Activated T-helper 2 cell treated with anti-CD3 and anti-CD28 coated beads, Interferon-gamma antibody, Interleukin-2, Interleukin-4, amounts not matched to agents 10 μg/mL and 5 μg/mL and 100 μg/mL, durations not matched to agents 14 hours and 24 hours and 36 hours (primary cell): Measurements from ENCODE around the gene LRRC53. TPM values are rescaled to one million over a fixed set of nuclear protein-coding genes. Genes with fewer than 3 reads are reported as not detected.

Source experiments
- DNase-seq: peaks from one replicate; pipeline ENCODE4 v3.0.0; 2021; ENCODE audit warnings: low spot score
- H3K27ac Mint-ChIP-seq: one replicate; pipeline ENCODE4 v1.8.0; 2021; ENCODE audit warnings: mixed read lengths
- H3K27me3 Mint-ChIP-seq: one replicate; pipeline ENCODE4 v1.8.0; 2021; ENCODE audit warnings: low read depth, mixed read lengths
- H3K36me3 Mint-ChIP-seq: one replicate; pipeline ENCODE4 v1.8.0; 2021; ENCODE audit warnings: low read depth, mixed read lengths
- H3K4me1 Mint-ChIP-seq: one replicate; pipeline ENCODE4 v1.8.0; 2021; ENCODE audit warnings: low read depth, mixed read lengths
- H3K4me3 Mint-ChIP-seq: one replicate; pipeline ENCODE4 v1.8.0; 2021; ENCODE audit warnings: low read depth, mild to moderate bottlenecking, moderate library complexity, mixed read lengths
- H3K9me3 Mint-ChIP-seq: one replicate; pipeline ENCODE4 v1.8.0; 2021; ENCODE audit warnings: mixed read lengths
- intact Hi-C: fragments of 100-400 bp; cut with micrococcal nuclease; formaldehyde crosslinking; loops from one replicate; pipeline ENCODE4 v1.15.1; 2023
- total RNA-seq: library from RNA; stranded (reverse); gene quantifications from 2 replicates; pipeline ENCODE4 v1.2.3, GENCODE V29; 2022

The LRRC53 gene
- total RNA-seq, 1 donor from 2014 or later, result not detected

DNA sequence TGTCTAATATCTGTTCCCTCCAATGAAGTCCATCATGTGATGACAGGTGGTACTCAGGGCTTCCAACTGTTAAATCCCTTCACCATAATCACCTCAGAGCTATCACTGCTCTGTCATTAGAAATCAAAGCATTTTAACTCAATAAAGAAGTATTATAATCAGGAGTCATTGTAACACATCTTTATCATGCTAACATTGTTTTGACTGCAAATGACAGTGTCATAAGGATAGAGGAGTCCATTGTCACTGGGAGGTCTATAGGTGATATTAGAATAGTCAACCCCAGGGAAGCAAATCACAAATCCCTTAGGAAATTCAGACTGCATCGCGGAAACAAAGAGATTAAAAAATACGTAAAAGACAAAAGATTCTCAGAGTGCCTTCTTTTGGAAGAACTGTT, 30.8 kb downstream of the LRRC53 start:
- H3K27ac Mint-ChIP-seq, result no peak overlapping the region
- H3K36me3 Mint-ChIP-seq, result no peaks in the 10 kb centered on the region
- H3K27me3 Mint-ChIP-seq, result no peaks in the 10 kb centered on the region
- intact Hi-C loops, result no loop called here
- H3K9me3 Mint-ChIP-seq, result no peaks in the 10 kb centered on the region
- DNase-seq, result no peak
- H3K4me1 Mint-ChIP-seq, result no peaks in the 10 kb centered on the region
- no peak overlapping the region for H3K4me3 Mint-ChIP-seq

DNA sequence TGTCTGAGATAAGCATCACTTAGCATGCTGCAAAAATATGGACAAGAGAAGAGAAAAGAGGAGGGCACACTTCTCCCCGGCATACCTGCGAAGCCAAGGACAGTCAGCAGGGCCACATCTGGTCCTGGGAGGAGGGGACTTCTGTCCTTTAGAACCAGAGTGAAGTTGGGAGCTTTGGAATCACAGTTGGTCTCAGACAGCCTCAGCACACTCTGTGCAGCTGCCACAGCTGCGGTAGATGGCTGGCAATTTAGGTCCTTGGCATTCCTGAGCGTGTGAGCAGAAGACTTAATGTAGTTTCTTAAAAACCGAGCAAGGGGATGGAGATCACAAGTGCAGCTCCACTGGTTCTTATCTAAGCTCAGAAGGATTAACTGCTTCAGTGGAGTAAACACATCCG, 32.3 kb downstream of the LRRC53 start:
- no peak overlapping the region for H3K4me3 Mint-ChIP-seq
- H3K27me3 Mint-ChIP-seq, result no peaks in the 10 kb centered on the region
- no peaks in the 10 kb centered on the region for H3K4me1 Mint-ChIP-seq
- intact Hi-C loops, result no loop called here
- H3K27ac Mint-ChIP-seq, result no peak overlapping the region
- H3K9me3 Mint-ChIP-seq, result no peaks in the 10 kb centered on the region
- no peaks in the 10 kb centered on the region for H3K36me3 Mint-ChIP-seq
- DNase-seq, result no peak

DNA sequence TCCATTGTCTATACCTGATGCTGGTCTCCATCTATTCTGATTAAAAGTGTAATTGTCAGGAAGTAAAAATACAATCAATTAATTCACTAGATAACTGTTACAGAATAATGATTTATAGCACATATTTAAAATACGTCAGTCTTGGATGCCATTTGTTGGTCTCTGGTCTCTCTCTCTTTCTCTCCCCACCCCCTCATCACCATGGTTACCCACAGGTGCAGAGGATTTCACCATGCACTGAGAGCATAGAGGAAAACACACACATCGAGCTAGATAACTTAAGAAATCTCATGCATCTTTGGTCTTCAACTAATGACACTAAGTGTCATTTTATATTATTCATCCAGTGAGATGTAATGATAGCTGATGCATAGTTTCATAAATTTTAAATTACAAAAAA, 33.4 kb downstream of the LRRC53 start:
- no peak overlapping the region for H3K27ac Mint-ChIP-seq
- H3K27me3 Mint-ChIP-seq, result no peaks in the 10 kb centered on the region
- no peaks in the 10 kb centered on the region for H3K4me1 Mint-ChIP-seq
- no peaks in the 10 kb centered on the region for H3K9me3 Mint-ChIP-seq
- no peak overlapping the region for H3K4me3 Mint-ChIP-seq
- intact Hi-C loops, result no loop called here
- no peak for DNase-seq
- H3K36me3 Mint-ChIP-seq, result no peaks in the 10 kb centered on the region

DNA sequence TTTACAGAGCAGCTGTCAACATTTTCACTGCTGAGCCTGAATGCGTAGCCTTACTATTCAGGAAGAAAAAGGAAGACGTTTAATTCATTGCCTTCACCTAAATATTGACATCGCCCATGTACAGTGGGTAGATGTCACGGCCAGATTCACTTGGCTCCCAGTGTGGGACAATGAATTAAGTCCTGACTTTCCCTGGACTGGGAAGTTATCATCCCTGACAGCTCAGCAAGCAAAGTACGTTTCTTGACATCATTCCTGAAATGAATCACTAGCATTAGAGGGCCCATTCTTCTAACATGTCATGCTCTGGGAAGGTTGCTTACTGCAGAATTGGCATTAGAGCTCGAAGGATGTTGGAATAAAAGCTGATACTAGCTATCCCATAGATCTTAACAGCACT, 37.8 kb downstream of the LRRC53 start:
- no peak for DNase-seq
- no peaks in the 10 kb centered on the region for H3K27me3 Mint-ChIP-seq

DNA sequence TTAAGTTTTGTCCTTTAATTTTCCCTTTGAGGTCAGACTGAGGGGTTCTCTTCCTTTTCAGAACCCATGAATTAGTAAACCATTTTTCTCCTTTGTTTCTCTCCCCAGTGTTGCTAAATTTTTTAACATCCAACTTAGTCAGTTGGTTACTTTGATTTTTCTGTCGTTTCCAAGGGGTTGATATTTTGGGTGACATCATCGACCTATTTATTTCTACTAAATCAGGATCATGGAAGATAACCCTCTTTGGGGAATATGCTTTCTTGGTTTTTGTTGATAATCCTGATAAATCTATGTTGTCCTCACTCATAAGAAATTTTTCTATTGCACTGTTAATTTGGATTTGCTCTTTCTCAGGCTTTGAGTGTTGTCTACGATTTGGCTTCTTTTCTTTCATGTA, 40.9 kb downstream of the LRRC53 start:
- Mint-ChIP-seq H3K27me3 (no peaks in the 10 kb centered on the region), H3K27ac (no peak overlapping the region), H3K4me3 (no peak overlapping the region), H3K36me3 (no peaks in the 10 kb centered on the region), H3K9me3 (no peaks in the 10 kb centered on the region), H3K4me1 (no peaks in the 10 kb centered on the region)
- intact Hi-C loops, result no loop called here
- no peak for DNase-seq

More for the DNA sequence above, 37.8 kb downstream of the LRRC53 start:
- Mint-ChIP-seq H3K27ac (no peak overlapping the region), H3K9me3 (no peaks in the 10 kb centered on the region), H3K36me3 (no peaks in the 10 kb centered on the region), H3K4me3 (no peak overlapping the region), H3K4me1 (no peaks in the 10 kb centered on the region)
- intact Hi-C loops, result no loop called here

DNA sequence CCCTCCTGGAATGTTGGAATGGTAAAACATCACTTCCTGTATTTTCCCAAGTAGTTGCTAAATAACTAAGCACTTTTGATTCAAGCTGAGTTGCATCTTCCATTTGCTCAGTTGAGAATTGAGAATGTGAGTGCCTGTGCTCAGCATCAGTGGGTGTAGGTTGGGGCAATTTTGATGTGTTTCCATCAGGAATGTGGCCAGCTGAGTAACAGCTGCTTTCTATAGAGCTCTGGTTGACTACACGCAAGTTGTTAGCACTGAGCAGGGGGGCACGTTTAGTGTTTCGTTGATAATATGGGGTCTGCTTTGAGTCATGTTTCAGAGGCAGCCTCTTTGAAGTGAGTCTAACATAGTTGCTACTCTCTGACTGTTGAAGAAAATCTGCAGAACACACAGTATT, 41.5 kb downstream of the LRRC53 start:
- H3K36me3 Mint-ChIP-seq, result no peaks in the 10 kb centered on the region
- H3K27ac Mint-ChIP-seq, result no peak overlapping the region

DNA sequence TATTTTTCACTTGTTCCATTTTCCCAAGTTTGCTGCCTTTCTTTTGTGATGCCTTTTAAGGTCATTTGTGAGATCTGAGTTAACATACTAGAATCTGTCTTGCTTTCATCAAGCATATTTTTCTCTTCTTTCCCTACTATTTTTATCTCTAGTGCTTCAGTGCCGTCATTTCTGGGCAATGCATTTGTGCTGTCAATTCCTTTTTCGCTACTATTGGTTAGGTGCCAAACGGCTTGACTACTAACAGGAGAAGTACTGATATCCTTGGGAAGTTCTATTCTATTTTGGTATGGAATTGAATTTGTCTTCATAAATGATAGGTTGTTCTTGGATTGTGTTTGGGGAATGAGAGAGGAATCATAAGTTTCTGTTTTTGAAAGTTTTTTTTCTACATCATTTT, 42.2 kb downstream of the LRRC53 start:
- intact Hi-C loops, result no loop called here

More for the DNA sequence above, 41.5 kb downstream of the LRRC53 start:
- no peak overlapping the region for H3K4me3 Mint-ChIP-seq
- intact Hi-C loops, result no loop called here
- H3K27me3 Mint-ChIP-seq, result no peaks in the 10 kb centered on the region
- no peak for DNase-seq
- H3K4me1 Mint-ChIP-seq, result no peaks in the 10 kb centered on the region
- H3K9me3 Mint-ChIP-seq, result no peaks in the 10 kb centered on the region

DNA sequence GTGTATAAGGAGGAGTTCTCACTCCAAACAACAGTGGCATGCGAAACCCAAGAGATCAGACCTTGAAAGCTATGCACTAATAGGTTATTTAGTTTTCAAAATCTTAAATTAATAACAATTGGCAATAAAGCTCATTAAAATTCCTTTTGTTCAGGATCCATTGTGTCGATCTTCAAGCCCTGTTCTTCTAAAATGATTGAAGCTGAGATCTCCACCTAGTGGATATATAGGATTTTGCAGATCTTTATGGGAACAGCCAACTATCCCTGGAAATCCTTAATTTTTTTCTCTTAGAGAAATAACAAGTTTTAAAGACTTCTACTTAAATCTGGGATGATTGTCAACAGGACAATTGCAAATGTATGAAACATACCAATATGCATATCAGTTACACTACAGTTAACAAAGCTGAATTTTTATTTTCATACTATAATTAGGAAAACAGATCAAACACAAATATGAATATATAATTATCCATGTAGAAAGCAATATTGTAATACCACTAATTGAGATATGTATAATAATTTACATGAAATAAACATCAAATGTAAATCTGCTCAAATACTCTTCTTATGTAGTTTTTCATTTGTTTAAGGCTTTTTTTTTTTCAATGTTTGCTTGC, 43.3 kb downstream of the LRRC53 start:
- Mint-ChIP-seq H3K36me3 (no peaks in the 10 kb centered on the region), H3K27ac (no peak overlapping the region), H3K4me3 (no peak overlapping the region), H3K27me3 (no peaks in the 10 kb centered on the region), H3K4me1 (no peaks in the 10 kb centered on the region), H3K9me3 (no peaks in the 10 kb centered on the region)
- no peak for DNase-seq
- intact Hi-C loops, result loop anchor here (10.0 kb wide), 1 partner anchor 216 kb away; no protein-coding TSS in a partner anchor

More for the DNA sequence above, 42.2 kb downstream of the LRRC53 start:
- no peaks in the 10 kb centered on the region for H3K9me3 Mint-ChIP-seq
- no peaks in the 10 kb centered on the region for H3K27me3 Mint-ChIP-seq
- H3K27ac Mint-ChIP-seq, result no peak overlapping the region
- no peaks in the 10 kb centered on the region for H3K4me1 Mint-ChIP-seq
- no peak overlapping the region for H3K4me3 Mint-ChIP-seq
- no peaks in the 10 kb centered on the region for H3K36me3 Mint-ChIP-seq
- DNase-seq, result no peak

DNA sequence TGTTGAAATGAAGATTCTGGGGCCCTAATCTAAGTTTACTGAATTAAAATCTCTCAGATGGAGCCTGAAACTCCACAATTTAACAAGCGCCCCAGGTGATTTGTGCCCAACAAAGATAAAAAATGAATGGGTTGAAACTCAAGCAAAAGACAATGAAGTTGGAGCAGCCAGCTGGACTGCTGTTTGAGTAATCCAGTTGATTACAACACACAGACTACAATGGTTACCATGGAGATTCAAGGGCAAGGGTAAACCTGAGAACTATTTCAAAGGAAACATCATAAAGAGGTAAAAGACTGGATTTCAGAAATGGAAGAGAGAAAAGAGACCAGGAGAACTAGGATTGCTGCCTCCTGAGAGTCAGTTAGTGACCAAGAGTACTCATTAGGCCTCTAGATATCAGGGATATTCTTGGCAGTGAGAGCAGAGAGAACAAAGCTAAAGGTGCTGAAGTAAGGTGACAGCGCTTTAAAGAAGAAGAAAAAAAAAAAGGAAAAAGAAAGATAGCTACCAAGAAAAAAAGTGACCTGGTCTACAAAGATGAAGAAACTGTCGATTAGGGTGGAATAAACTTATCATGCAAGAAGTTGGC, 44.5 kb downstream of the LRRC53 start:
- Mint-ChIP-seq H3K9me3 (no peaks in the 10 kb centered on the region), H3K4me3 (no peak overlapping the region), H3K27me3 (no peaks in the 10 kb centered on the region), H3K27ac (no peak overlapping the region), H3K36me3 (no peaks in the 10 kb centered on the region), H3K4me1 (no peaks in the 10 kb centered on the region)
- intact Hi-C loops, result loop anchor here (10.0 kb wide), 1 partner anchor 217 kb away; no protein-coding TSS in a partner anchor
- DNase-seq, result no peak

DNA sequence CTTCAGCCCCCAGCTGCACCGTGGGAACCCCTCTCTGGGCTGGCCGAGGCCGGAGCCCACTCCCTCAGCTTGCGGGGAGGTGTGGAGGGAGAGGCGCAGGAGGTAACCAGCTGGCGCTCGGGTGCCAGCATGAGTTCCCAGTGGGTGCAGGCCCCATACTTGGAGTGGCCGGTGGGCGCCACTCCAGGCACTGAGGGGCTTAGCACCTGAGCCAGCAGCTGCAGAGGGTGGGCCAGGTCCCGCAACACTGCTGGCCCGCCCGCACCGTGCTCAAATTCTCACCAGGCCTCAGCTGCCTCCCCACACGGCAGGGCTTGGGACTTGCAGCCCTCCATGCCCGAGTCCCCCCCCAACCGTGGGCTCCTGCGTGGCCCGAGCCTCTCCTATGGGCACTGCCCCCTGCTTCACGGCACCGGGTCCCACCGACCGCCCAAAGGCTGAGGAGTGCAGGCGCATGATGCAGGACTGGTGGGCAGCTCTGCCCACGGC, 47.2 kb downstream of the LRRC53 start:
- Mint-ChIP-seq H3K27me3 (no peaks in the 10 kb centered on the region), H3K4me1 (no peaks in the 10 kb centered on the region), H3K4me3 (no peak overlapping the region), H3K27ac (no peak overlapping the region), H3K36me3 (no peaks in the 10 kb centered on the region), H3K9me3 (no peaks in the 10 kb centered on the region)
- DNase-seq, result no peak
- intact Hi-C loops, result loop anchor here (10.0 kb wide), 1 partner anchor 220 kb away; no protein-coding TSS in a partner anchor

DNA sequence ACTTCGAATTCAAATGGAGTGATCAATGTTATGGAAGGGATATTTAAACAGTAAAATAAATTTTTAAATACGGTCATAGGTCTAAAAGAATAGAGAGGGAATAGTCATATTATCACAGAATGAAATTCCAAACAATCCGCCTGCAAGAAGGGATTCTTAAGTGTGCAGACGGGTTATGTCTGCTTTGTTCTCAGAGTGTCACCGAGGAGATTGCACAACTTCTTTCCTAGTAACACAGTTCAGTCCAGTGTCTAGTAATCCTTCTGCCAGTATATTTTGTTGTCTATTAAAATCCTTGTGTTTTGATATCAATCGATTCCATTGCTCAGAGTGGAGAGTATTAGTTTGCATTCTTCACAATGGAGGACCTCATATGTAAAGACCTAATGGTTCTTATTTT, 48.4 kb downstream of the LRRC53 start:
- no peak for DNase-seq
- H3K4me1 Mint-ChIP-seq, result no peaks in the 10 kb centered on the region
- no peak overlapping the region for H3K4me3 Mint-ChIP-seq
- intact Hi-C loops, result loop anchor here (10.0 kb wide), 1 partner anchor 221 kb away; no protein-coding TSS in a partner anchor
- no peaks in the 10 kb centered on the region for H3K9me3 Mint-ChIP-seq
- no peak overlapping the region for H3K27ac Mint-ChIP-seq
- no peaks in the 10 kb centered on the region for H3K36me3 Mint-ChIP-seq
- no peaks in the 10 kb centered on the region for H3K27me3 Mint-ChIP-seq

DNA sequence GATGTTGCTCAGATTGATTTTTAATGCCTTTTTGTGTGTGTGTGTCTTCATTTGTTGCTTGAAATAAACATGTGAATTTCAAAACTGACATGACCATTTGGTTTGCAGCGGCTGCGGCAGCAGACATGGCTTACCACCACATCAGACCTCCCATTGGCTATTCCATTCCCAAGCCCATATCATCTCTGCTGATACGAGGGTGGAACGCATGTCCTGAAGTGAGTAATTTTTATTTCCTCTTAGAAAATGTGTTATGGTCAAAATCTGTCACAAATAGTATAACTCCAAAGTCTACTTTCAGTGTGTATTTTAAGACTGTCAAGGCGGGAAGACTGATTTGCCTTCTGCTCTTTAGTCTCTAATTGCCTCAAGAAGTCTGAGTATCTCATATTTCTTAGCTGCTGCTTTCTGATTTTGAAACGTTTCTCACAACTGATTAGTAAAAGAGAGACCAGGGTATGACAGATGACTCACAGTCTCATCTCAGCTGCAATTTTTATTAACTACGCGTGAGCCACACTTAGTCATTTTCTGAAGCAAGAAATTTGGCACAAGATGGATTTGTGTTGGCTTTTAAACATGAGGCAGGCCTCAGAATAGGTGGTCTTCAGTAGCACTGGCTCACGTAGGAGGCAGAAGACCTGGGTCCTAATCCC, 49.0 kb downstream of the LRRC53 start:
- Mint-ChIP-seq H3K4me3 (no peak overlapping the region), H3K9me3 (no peaks in the 10 kb centered on the region), H3K27ac (no peak overlapping the region), H3K36me3 (no peaks in the 10 kb centered on the region), H3K4me1 (no peaks in the 10 kb centered on the region), H3K27me3 (no peaks in the 10 kb centered on the region)
- intact Hi-C loops, result loop anchor here (10.0 kb wide), 1 partner anchor 221 kb away; no protein-coding TSS in a partner anchor
- no peak for DNase-seq

DNA sequence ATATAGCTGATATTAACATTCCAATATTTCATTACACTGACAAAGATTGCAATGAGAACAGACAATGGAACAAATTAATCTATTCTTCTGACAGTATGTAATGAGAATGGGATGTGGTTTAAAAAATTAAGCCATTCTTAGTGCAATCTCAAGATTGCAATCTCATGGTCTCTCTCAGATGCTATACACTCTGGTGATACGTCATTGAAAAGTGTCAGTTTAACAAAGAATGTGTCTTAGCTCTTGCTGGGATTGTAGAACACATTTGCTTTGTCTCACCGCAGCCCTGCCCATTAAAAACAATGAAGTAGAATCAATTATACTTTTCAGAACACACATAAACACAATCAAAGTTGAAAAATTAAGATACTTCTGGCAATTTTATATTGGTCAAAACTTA, 55.2 kb downstream of the LRRC53 start:
- Mint-ChIP-seq H3K27me3 (no peaks in the 10 kb centered on the region), H3K4me1 (no peaks in the 10 kb centered on the region), H3K4me3 (no peak overlapping the region), H3K9me3 (no peaks in the 10 kb centered on the region), H3K27ac (no peak overlapping the region), H3K36me3 (no peaks in the 10 kb centered on the region)
- intact Hi-C loops, result no loop called here
- no peak for DNase-seq
